ENCODE data around the gene DNMBP.

GRCh38 chr10:99827936-99828335 is 181.8 kb downstream of the DNMBP start:
- TF ChIP-seq, protein P1, sequence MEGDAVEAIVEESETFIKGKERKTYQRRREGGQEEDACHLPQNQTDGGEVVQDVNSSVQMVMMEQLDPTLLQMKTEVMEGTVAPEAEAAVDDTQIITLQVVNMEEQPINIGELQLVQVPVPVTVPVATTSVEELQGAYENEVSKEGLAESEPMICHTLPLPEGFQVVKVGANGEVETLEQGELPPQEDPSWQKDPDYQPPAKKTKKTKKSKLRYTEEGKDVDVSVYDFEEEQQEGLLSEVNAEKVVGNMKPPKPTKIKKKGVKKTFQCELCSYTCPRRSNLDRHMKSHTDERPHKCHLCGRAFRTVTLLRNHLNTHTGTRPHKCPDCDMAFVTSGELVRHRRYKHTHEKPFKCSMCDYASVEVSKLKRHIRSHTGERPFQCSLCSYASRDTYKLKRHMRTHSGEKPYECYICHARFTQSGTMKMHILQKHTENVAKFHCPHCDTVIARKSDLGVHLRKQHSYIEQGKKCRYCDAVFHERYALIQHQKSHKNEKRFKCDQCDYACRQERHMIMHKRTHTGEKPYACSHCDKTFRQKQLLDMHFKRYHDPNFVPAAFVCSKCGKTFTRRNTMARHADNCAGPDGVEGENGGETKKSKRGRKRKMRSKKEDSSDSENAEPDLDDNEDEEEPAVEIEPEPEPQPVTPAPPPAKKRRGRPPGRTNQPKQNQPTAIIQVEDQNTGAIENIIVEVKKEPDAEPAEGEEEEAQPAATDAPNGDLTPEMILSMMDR (conservative IDR thresholded peaks at IDR 0.05; ENCODE audit: low read depth, low read length) = no peak
- TF ChIP-seq MAFK (IDR thresholded peaks at IDR 0.05; ENCODE audit: low read depth, low read length) (no peak), RFX5 (IDR thresholded peaks at IDR 0.05; ENCODE audit: low read depth, low read length) (no peak), RAD21 (IDR thresholded peaks at IDR 0.05; ENCODE audit: low read length) (no peak), POLR2A (IDR thresholded peaks at IDR 0.05; ENCODE audit: low read depth, low read length) (no peak)
